GM23338 (cell line): ENCODE results near the gene PSORS1C1. TPM values are rescaled to one million over a fixed set of nuclear protein-coding genes. Genes with fewer than 3 reads are reported as not detected.

ENCODE experiments used
- ATAC-seq: fragments of 200-7000 bp; cut with Tn5 transposase; 3 replicates; pipeline ENCODE4 v1.9.1; 2020
- DNase-seq: peaks from one replicate; pipeline ENCODE4 v3.0.0-alpha.2; 2015; ENCODE audit warnings: low spot score
- H2AFZ ChIP-seq: fragments of 200-600 bp; sonication (generic); 2 replicates; pipeline ENCODE4 v1.8.0; 2016; ENCODE audit warnings: antibody characterized with exemption, mild to moderate bottlenecking, moderate library complexity
- H3F3A ChIP-seq: fragments of 200-600 bp; sonication (generic); replicated peaks from 2 replicates; pipeline ENCODE4 v1.8.0; 2017; ENCODE audit warnings: antibody characterized with exemption, mixed run types, low read depth
- H3K27ac ChIP-seq: fragments of 200-600 bp; sonication (generic); 2 replicates; pipeline ENCODE4 v1.6.1; 2016; ENCODE audit warnings: low read depth
- H3K27me3 ChIP-seq: fragments of 200-600 bp; sonication (generic); 2 replicates; pipeline ENCODE4 v1.8.0; 2016; ENCODE audit warnings: mild to moderate bottlenecking, mixed run types, moderate library complexity; ENCODE audit not compliant: insufficient read depth
- H3K36me3 ChIP-seq: fragments of 200-600 bp; sonication (generic); 2 replicates; pipeline ENCODE4 v1.8.0; 2016; ENCODE audit warnings: mild to moderate bottlenecking; ENCODE audit not compliant: insufficient read depth
- H3K4me1 ChIP-seq: fragments of 200-600 bp; sonication (generic); 2 replicates; pipeline ENCODE4 v1.8.0; 2016; ENCODE audit warnings: mild to moderate bottlenecking, moderate library complexity; ENCODE audit not compliant: insufficient read depth
- H3K4me2 ChIP-seq: fragments of 200-600 bp; sonication (generic); 2 replicates; pipeline ENCODE4 v1.7.1; 2017; ENCODE audit warnings: mixed run types
- H3K4me3 ChIP-seq: fragments of 200-600 bp; sonication (generic); 2 replicates; pipeline ENCODE4 v1.6.1; 2016; ENCODE audit warnings: mixed run types
- H3K79me2 ChIP-seq: fragments of 200-600 bp; sonication (generic); replicated peaks from 2 replicates; pipeline ENCODE4 v1.8.0; 2017; ENCODE audit warnings: mild to moderate bottlenecking; ENCODE audit not compliant: insufficient read depth
- H3K9me2 ChIP-seq: fragments of 200-600 bp; sonication (generic); 2 replicates; pipeline ENCODE4 v1.8.0; 2017; ENCODE audit not compliant: insufficient read depth
- H4K20me1 ChIP-seq: fragments of 200-600 bp; sonication (generic); replicated peaks from 2 replicates; pipeline ENCODE4 v1.8.0; 2017; ENCODE audit warnings: mild to moderate bottlenecking; ENCODE audit not compliant: insufficient read depth
- H3K27ac Mint-ChIP-seq: 2 replicates; pipeline ENCODE4 v1.8.0; 2020; ENCODE audit warnings: inconsistent platforms, mild to moderate bottlenecking, moderate library complexity, mixed read lengths
- H3K27me3 Mint-ChIP-seq: 3 replicates; pipeline ENCODE4 v1.8.0; 2022; ENCODE audit warnings: low read depth, mild to moderate bottlenecking, moderate library complexity, mixed read lengths, inconsistent platforms; ENCODE audit not compliant: insufficient read depth, poor library complexity
- H3K36me3 Mint-ChIP-seq: 3 replicates; pipeline ENCODE4 v1.8.0; 2021; ENCODE audit warnings: low read depth, mild to moderate bottlenecking, inconsistent platforms, moderate library complexity, mixed read lengths
- H3K4me1 Mint-ChIP-seq: 3 replicates; pipeline ENCODE4 v1.8.0; 2020; ENCODE audit warnings: mild to moderate bottlenecking, inconsistent platforms, mixed read lengths
- H3K4me3 Mint-ChIP-seq: 3 replicates; pipeline ENCODE4 v1.8.0; 2021; ENCODE audit warnings: moderate library complexity, mild to moderate bottlenecking, inconsistent platforms, mixed read lengths
- H3K9me3 Mint-ChIP-seq: 3 replicates; pipeline ENCODE4 v1.8.0; 2020; ENCODE audit warnings: moderate library complexity, mild to moderate bottlenecking, inconsistent platforms, mixed read lengths
- CREB1 ChIP-seq: fragments of 250-450 bp; sonication (Bioruptor Pico); IDR thresholded peaks from 2 replicates; pipeline ENCODE4 v1.5.0; 2020; ENCODE audit warnings: low read depth, mild to moderate bottlenecking, moderate library complexity
- CTCF ChIP-seq, 2 experiments: fragments of 200-600 bp in 1 of 2; sonication (generic) in 1 of 2; conservative IDR thresholded peaks; 2 replicates each; pipeline versions ENCODE4 v1.5.1 to v1.6.1; 2016 to 2017; ENCODE audit warnings: antibody characterized with exemption in 2 of 2, low read depth in 2 of 2, mild to moderate bottlenecking in 2 of 2, moderate library complexity in 1 of 2
- ETS1 ChIP-seq: IDR thresholded peaks from 2 replicates; pipeline ENCODE4 v1.6.1; 2016; ENCODE audit warnings: antibody characterized with exemption
- EZH2 ChIP-seq: fragments of 200-600 bp; sonication (generic); IDR thresholded peaks from one replicate; pipeline ENCODE4 v1.8.0; 2017; ENCODE audit warnings: antibody characterized with exemption, mild to moderate bottlenecking, low read depth; ENCODE audit not compliant: unreplicated experiment
- EZH2phosphoT487 ChIP-seq: fragments of 200-600 bp; sonication (generic); IDR thresholded peaks from one replicate; pipeline ENCODE4 v1.8.1; 2018; ENCODE audit warnings: antibody characterized with exemption; ENCODE audit not compliant: unreplicated experiment
- JUNB ChIP-seq: IDR thresholded peaks from one replicate; pipeline ENCODE4 v1.6.1; 2016; ENCODE audit warnings: antibody characterized with exemption; ENCODE audit not compliant: unreplicated experiment
- NANOG ChIP-seq: IDR thresholded peaks from 2 replicates; pipeline ENCODE4 v1.6.1; 2016; ENCODE audit warnings: antibody characterized with exemption, borderline replicate concordance
- POLR2AphosphoS5 ChIP-seq: IDR thresholded peaks from 2 replicates; pipeline ENCODE4 v1.6.1; 2016; ENCODE audit warnings: antibody characterized with exemption, low read depth
- REST ChIP-seq: IDR thresholded peaks from one replicate; pipeline ENCODE4 v1.6.1; 2018; ENCODE audit warnings: antibody characterized with exemption; ENCODE audit not compliant: unreplicated experiment
- STAT1 ChIP-seq: IDR thresholded peaks from one replicate; pipeline ENCODE4 v1.6.1; 2016; ENCODE audit warnings: antibody characterized with exemption; ENCODE audit not compliant: unreplicated experiment
- ZNF114 ChIP-seq: fragments of 250-450 bp; sonication (Bioruptor Pico); IDR thresholded peaks from 2 replicates; pipeline ENCODE4 v1.5.0; 2020; ENCODE audit warnings: mild to moderate bottlenecking, moderate library complexity
- ZNF331 ChIP-seq: fragments of 250-450 bp; sonication (Bioruptor Pico); IDR thresholded peaks from 2 replicates; pipeline ENCODE4 v1.5.0; 2020; ENCODE audit warnings: low read depth, mild to moderate bottlenecking, moderate library complexity
- ZNF462 ChIP-seq: fragments of 250-450 bp; sonication (Bioruptor Pico); IDR thresholded peaks from 2 replicates; pipeline ENCODE4 v1.5.0; 2020; ENCODE audit warnings: mild to moderate bottlenecking, moderate library complexity
- polyA plus RNA-seq: library from polyadenylated mRNA; unstranded; fragments of >200 nt; fragmentation: Nextera tagmentation; extraction: Ambion mirVana; gene quantifications from 2 replicates; pipeline ENCODE4 v1.2.1, GENCODE V29; 2016
- total RNA-seq: library from RNA; depleted of rRNA; stranded (reverse); fragments of >200 nt; shearing (Covaris generic); gene quantifications from 2 replicates; pipeline ENCODE4 v1.2.3, GENCODE V29; 2014

The PSORS1C1 gene
- total and polyA plus RNA-seq, 2 experiments from 2014 or later, result not detected

GRCh38 chr6:31065556-31065955 is 49.0 kb upstream of the PSORS1C1 start:
- no peak overlapping the region for H3K4me2 ChIP-seq
- no peak overlapping the region for H2AFZ ChIP-seq
- ATAC-seq (no peak), DNase-seq (no peak)
- H3K4me1 Mint-ChIP-seq, result peaks cover 4% of the 10 kb centered on the region
- H3K9me3 Mint-ChIP-seq, result no peaks in the 10 kb centered on the region; the same call in 2 of the 3 replicates
- no peak for TF ChIP-seq REST
- TF ChIP-seq ETS1, result no peak
- no peak for TF ChIP-seq EZH2
- TF ChIP-seq JUNB, result no peak
- no peak for TF ChIP-seq STAT1
- TF ChIP-seq EZH2phosphoT487, result no peak
- TF ChIP-seq CREB1 (CRISPR knock-in tag), result no peak
- TF ChIP-seq NANOG, result no peak
- TF ChIP-seq ZNF331 (CRISPR knock-in tag), result no peak
- TF ChIP-seq ZNF114 (CRISPR knock-in tag), result no peak
- no peak for TF ChIP-seq ZNF462 (CRISPR knock-in tag)
- TF ChIP-seq POLR2AphosphoS5, result no peak
- TF ChIP-seq CTCF (conservative IDR thresholded peaks at IDR 0.05; ENCODE audit: low read depth in 2 of 2), result no peak
- no peaks in the 10 kb centered on the region for H3K36me3 ChIP-seq
- H4K20me1 ChIP-seq, result no peaks in the 10 kb centered on the region
- no peak overlapping the region for H3K4me3 ChIP-seq
- no peak overlapping the region for H3K27ac ChIP-seq
- no peaks in the 10 kb centered on the region for H3K79me2 ChIP-seq
- H3F3A ChIP-seq, result 0 out of 2 replicates have a peak, but pooled peaks cover 7% of the 10 kb centered on the region
- H3K4me3 Mint-ChIP-seq, result no peak overlapping the region
- peaks cover 4% of the 10 kb centered on the region for H3K27me3 Mint-ChIP-seq
- H3K9me2 ChIP-seq, result no peaks in the 10 kb centered on the region
- H3K4me1 ChIP-seq, result peaks cover 2% of the 10 kb centered on the region; the same call in 1 of the 2 replicates
- H3K36me3 Mint-ChIP-seq, result no peaks in the 10 kb centered on the region
- H3K27me3 ChIP-seq, result no peaks in the 10 kb centered on the region
- no peak overlapping the region for H3K27ac Mint-ChIP-seq
